Measurements from ENCODE around the gene FSTL5. TPM values are rescaled to one million over a fixed set of nuclear protein-coding genes. Genes with fewer than 3 reads are reported as not detected.

FSTL5 gene
- total RNA-seq, 2 experiments from 2014 or later, result not detected

- no peak for ATAC-seq (ENCODE audit: low read depth)
- Mint-ChIP-seq H3K27me3 (no peaks in the 10 kb centered on the region), H3K4me3 (no peak overlapping the region), H3K27ac (no peak overlapping the region), H3K36me3 (no peaks in the 10 kb centered on the region), H3K9me3 (peaks cover 5% of the 10 kb centered on the region), H3K4me1 (no peaks in the 10 kb centered on the region)
- no peak for DNase-seq
- POLR2A ChIA-PET, result no interaction called here
These were observed 735.4 kb downstream of the FSTL5 start for GRCh38 chr4:161428180-161428965.

GRCh38 chr4:161419822-161420221, 744.0 kb downstream of the FSTL5 start:
- Mint-ChIP-seq H3K27ac (no peak overlapping the region), H3K9me3 (no peaks in the 10 kb centered on the region), H3K4me3 (no peak overlapping the region), H3K27me3 (no peaks in the 10 kb centered on the region), H3K4me1 (no peaks in the 10 kb centered on the region), H3K36me3 (no peaks in the 10 kb centered on the region)
- ATAC-seq (ENCODE audit: low read depth) (no peak), DNase-seq (no peak)
- POLR2A ChIA-PET, result no interaction called here

- no peak for ATAC-seq (ENCODE audit: low read depth)
- no peak for DNase-seq
- Mint-ChIP-seq H3K27ac (no peak overlapping the region), H3K27me3 (no peaks in the 10 kb centered on the region), H3K9me3 (peaks cover 3% of the 10 kb centered on the region), H3K4me3 (no peak overlapping the region), H3K36me3 (no peaks in the 10 kb centered on the region), H3K4me1 (no peaks in the 10 kb centered on the region)
- POLR2A ChIA-PET, result no interaction called here
These were observed 751.9 kb downstream of the FSTL5 start for GRCh38 chr4:161411901-161412300.

- no peaks in the 10 kb centered on the region for H3K36me3 Mint-ChIP-seq
- H3K4me3 Mint-ChIP-seq, result no peak overlapping the region
- POLR2A ChIA-PET, result no interaction called here
- peaks cover 4% of the 10 kb centered on the region for H3K9me3 Mint-ChIP-seq
- no peaks in the 10 kb centered on the region for H3K27me3 Mint-ChIP-seq
- H3K4me1 Mint-ChIP-seq, result no peaks in the 10 kb centered on the region
- DNase-seq (no peak), ATAC-seq (ENCODE audit: low read depth) (no peak)
- no peak overlapping the region for H3K27ac Mint-ChIP-seq
These were observed 759.3 kb downstream of the FSTL5 start for GRCh38 chr4:161404346-161405110.

DNA sequence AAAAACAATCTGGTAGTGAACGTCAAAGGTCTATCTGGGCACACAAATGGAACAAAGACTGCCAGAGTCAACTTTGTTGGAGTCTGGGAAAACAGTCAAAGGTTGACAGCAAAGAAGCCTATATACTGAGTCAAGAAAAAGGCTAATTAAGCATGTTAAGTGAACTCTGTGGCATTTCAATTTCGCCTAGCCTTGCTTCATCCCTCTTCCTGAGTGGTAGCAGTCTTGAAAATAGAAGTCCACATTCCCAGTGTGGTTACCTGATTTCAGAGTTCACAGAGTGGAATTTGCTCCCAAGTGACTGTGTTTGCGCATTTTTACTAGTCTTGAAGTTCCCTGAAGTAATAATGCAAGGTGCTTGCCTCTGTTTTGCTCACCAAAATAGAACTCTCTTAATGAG, 760.0 kb downstream of the FSTL5 start:
- Mint-ChIP-seq H3K9me3 (peaks cover 4% of the 10 kb centered on the region), H3K27ac (no peak overlapping the region), H3K36me3 (no peaks in the 10 kb centered on the region), H3K27me3 (no peaks in the 10 kb centered on the region), H3K4me3 (no peak overlapping the region), H3K4me1 (no peaks in the 10 kb centered on the region)
- ATAC-seq (ENCODE audit: low read depth) (no peak), DNase-seq (no peak)
- POLR2A ChIA-PET, result no interaction called here

DNA sequence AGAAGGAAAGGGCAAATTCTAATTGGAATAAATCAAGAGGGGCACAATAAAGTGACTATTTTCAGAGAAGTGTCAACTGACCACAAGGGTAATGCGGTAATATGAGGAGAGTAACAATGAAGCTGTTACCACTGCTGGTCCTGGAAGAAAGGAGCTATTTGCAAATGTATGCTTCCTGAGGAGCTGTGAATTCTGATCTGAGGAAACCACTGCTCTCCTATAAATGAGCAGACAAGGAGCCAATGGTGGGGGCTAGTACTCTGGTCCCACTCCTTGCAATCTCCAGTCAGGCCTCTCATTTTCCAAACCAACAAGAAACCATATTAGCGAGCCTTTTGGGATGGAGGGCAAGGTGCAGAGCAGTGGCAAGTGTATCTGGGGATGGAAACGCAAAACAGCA, 770.2 kb downstream of the FSTL5 start:
- ATAC-seq (ENCODE audit: low read depth) (no peak), DNase-seq (no peak)
- POLR2A ChIA-PET, result no interaction called here
- Mint-ChIP-seq H3K27me3 (no peaks in the 10 kb centered on the region), H3K36me3 (no peaks in the 10 kb centered on the region), H3K9me3 (no peaks in the 10 kb centered on the region), H3K27ac (no peak overlapping the region), H3K4me3 (no peak overlapping the region), H3K4me1 (no peaks in the 10 kb centered on the region)

GRCh38 chr4:161382655-161383054, 781.1 kb downstream of the FSTL5 start:
- peaks cover 3% of the 10 kb centered on the region for H3K9me3 Mint-ChIP-seq
- ATAC-seq (ENCODE audit: low read depth), result no peak
- H3K4me1 Mint-ChIP-seq, result no peaks in the 10 kb centered on the region
- no peaks in the 10 kb centered on the region for H3K27me3 Mint-ChIP-seq
- POLR2A ChIA-PET, result no interaction called here
- no peak overlapping the region for H3K27ac Mint-ChIP-seq
- no peak overlapping the region for H3K4me3 Mint-ChIP-seq
- H3K36me3 Mint-ChIP-seq, result no peaks in the 10 kb centered on the region
- DNase-seq, result no peak

GRCh38 chr4:161376275-161376674, 787.5 kb downstream of the FSTL5 start:
- ATAC-seq (ENCODE audit: low read depth), result no peak
- POLR2A ChIA-PET, result no interaction called here
- Mint-ChIP-seq H3K27ac (no peak overlapping the region), H3K4me1 (no peaks in the 10 kb centered on the region), H3K36me3 (no peaks in the 10 kb centered on the region), H3K27me3 (no peaks in the 10 kb centered on the region), H3K4me3 (no peak overlapping the region), H3K9me3 (peaks cover 2% of the 10 kb centered on the region)
- DNase-seq, result no peak

DNA sequence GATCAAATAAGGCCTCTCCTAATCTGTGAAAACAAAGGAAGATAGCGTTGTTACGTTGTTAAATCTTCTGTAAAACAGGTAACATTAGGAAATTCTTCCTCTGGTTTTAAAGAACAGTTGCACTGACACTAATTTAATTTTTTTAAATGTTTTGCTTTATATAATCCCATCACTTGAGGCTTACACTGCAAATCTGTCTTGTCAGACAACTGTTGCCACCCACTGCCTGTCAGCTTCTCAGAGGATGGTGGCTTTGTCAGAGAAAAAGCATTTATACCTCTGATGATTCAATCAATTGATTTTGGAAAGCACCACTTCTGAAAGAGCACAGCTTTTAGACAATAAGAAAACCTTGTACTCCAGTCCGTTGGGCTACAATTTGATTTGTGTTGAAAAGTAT, 799.1 kb downstream of the FSTL5 start:
- ATAC-seq (ENCODE audit: low read depth) (no peak), DNase-seq (no peak)
- no peaks in the 10 kb centered on the region for H3K9me3 Mint-ChIP-seq
- no peaks in the 10 kb centered on the region for H3K27me3 Mint-ChIP-seq
- no peak overlapping the region for H3K4me3 Mint-ChIP-seq
- no peaks in the 10 kb centered on the region for H3K4me1 Mint-ChIP-seq
- no peak overlapping the region for H3K27ac Mint-ChIP-seq
- POLR2A ChIA-PET, result no interaction called here
- H3K36me3 Mint-ChIP-seq, result no peaks in the 10 kb centered on the region

DNA sequence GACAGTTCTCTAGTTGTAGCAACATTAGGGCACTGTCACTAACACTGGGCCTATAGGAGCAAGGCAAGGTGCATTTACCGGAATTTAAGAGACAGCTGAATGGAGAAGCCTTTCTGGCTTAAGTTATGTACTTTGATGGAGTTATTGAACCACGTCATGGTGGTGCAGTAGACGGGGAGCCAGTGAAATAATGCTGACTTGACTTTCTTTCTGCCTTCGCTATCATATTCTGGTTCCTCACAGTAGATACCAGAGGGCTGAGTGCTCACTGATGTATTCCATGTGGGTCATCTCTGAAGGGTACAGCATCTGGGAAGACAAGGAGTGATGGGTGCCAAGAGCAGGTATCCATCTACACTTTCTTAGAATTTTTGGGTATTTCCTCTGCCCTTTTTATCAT, 802.8 kb downstream of the FSTL5 start:
- DNase-seq (no peak), ATAC-seq (ENCODE audit: low read depth) (no peak)
- Mint-ChIP-seq H3K36me3 (no peaks in the 10 kb centered on the region), H3K27ac (no peak overlapping the region), H3K4me3 (no peak overlapping the region), H3K9me3 (no peaks in the 10 kb centered on the region), H3K27me3 (no peaks in the 10 kb centered on the region), H3K4me1 (no peaks in the 10 kb centered on the region)
- POLR2A ChIA-PET, result no interaction called here

DNA sequence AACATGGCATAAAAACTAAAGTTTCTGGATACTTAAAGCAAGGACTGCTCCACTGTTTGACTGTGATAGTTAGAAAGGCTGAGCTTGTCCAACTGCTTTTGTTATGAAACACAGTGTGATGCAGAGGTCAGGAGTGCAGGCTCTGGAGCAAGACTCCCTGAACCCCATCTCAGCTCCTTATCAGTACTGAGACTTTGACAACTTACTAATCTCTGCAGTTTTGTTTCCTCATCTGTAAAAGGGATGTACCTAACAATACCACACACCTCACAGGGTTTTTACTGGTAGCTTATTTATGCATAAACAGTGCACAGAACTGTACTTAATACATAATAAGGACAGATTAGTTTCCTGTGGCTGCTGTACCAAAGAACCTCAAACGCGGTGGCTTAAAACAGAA, 804.3 kb downstream of the FSTL5 start:
- POLR2A ChIA-PET, result no interaction called here
- H3K27ac Mint-ChIP-seq, result no peak overlapping the region
- H3K27me3 Mint-ChIP-seq, result no peaks in the 10 kb centered on the region
- DNase-seq, result no peak
- no peaks in the 10 kb centered on the region for H3K9me3 Mint-ChIP-seq
- no peaks in the 10 kb centered on the region for H3K4me1 Mint-ChIP-seq
- H3K36me3 Mint-ChIP-seq, result no peaks in the 10 kb centered on the region
- no peak overlapping the region for H3K4me3 Mint-ChIP-seq
- no peak for ATAC-seq (ENCODE audit: low read depth)

DNA sequence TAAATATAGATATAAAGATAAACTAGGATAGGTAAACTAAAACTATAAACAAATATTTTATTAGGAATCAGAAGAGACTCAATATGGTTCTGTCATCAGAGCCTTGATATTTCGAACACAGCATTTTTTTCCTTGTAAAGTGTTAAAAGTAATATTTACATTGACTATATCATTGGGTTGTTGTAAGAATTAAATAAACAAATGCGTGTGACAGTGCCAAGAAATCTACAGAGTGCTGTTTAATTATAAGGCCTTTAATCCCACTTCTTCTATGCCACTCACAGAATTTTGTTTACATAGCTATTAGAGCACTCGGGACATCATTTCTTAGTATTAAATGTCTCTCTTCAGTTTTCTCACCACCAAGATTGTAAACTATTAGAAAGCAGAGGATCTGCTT, 807.4 kb downstream of the FSTL5 start:
- Mint-ChIP-seq H3K36me3 (no peaks in the 10 kb centered on the region), H3K27ac (no peak overlapping the region), H3K27me3 (no peaks in the 10 kb centered on the region)

GRCh38 chr4:161350946-161351345, 812.9 kb downstream of the FSTL5 start:
- DNase-seq (no peak), ATAC-seq (ENCODE audit: low read depth) (no peak)
- H3K27me3 Mint-ChIP-seq, result no peaks in the 10 kb centered on the region
- POLR2A ChIA-PET, result no interaction called here
- H3K9me3 Mint-ChIP-seq, result peaks cover 3% of the 10 kb centered on the region
- no peak overlapping the region for H3K4me3 Mint-ChIP-seq
- H3K27ac Mint-ChIP-seq, result no peak overlapping the region
- H3K4me1 Mint-ChIP-seq, result no peaks in the 10 kb centered on the region
- no peaks in the 10 kb centered on the region for H3K36me3 Mint-ChIP-seq

More for the DNA sequence above, 807.4 kb downstream of the FSTL5 start:
- no peak for DNase-seq
- Mint-ChIP-seq H3K9me3 (peaks cover 2% of the 10 kb centered on the region), H3K4me3 (no peak overlapping the region), H3K4me1 (no peaks in the 10 kb centered on the region)
- POLR2A ChIA-PET, result no interaction called here
- no peak for ATAC-seq (ENCODE audit: low read depth)

- no peaks in the 10 kb centered on the region for H3K36me3 Mint-ChIP-seq
- POLR2A ChIA-PET, result no interaction called here
These were observed 818.1 kb downstream of the FSTL5 start for GRCh38 chr4:161345741-161346140.

More at GRCh38 chr4:161345741-161346140, 818.1 kb downstream of the FSTL5 start:
- Mint-ChIP-seq H3K4me1 (no peaks in the 10 kb centered on the region), H3K27ac (no peak overlapping the region), H3K9me3 (peaks cover under 1% of the 10 kb centered on the region), H3K4me3 (no peak overlapping the region), H3K27me3 (no peaks in the 10 kb centered on the region)
- ATAC-seq (ENCODE audit: low read depth), result no peak
- no peak for DNase-seq

Data from activated naive CD8-positive, alpha-beta T cell treated with anti-CD3 and anti-CD28 coated beads, Interleukin-2, amount 10 ng/mL, durations not matched to agents 7 days and 5 days (primary cell).